ENCODE data around the gene PRPF38B. TPM values are rescaled to one million over a fixed set of nuclear protein-coding genes. Genes with fewer than 3 reads are reported as not detected.
A peak's percentile ranks its signal among the peaks of the same experiment; 100 is the strongest.

The PRPF38B gene
- total RNA-seq, 6 donors from 2014 or later = 28.9 to 81.7 (median 35.5) TPM

DNA sequence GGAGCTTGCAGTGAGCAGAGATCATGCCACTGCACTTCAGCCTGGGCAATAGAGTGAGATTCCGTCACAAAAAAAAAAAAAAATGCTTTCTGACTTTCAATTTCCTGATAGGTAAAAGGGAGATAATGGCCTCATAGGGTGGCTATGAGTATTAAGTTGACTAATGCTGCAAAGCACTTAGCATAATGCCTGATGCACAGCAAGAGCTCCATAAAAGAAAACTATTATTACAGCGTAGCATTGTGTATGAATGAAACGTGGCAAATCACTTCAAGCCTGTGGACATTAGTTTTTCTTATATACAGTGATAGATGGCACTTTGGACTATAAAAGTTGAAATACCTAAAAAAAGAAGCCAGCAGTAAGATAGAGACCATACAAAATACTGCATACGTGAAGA lies 37.4 kb downstream of the PRPF38B start:
- H3K27ac ChIP-seq = no peak overlapping the region
- TF ChIP-seq CTCF (IDR thresholded peaks at IDR 0.05) (no peak), EP300 (IDR thresholded peaks at IDR 0.05) (no peak), POLR2AphosphoS5 (IDR thresholded peaks at IDR 0.05) (no peak), POLR2A (IDR thresholded peaks at IDR 0.05) (no peak)
- WGBS, 2 donors = 87 to 88% methylated on average over 4 of the region's 4 CpGs
- H3K4me3 ChIP-seq = no peak overlapping the region
- DNase-seq (no peak), ATAC-seq (ENCODE audit: low FRiP score in 2 of 2) (no peak)
- H3K36me3 ChIP-seq = no peaks in the 10 kb centered on the region
- no peaks in the 10 kb centered on the region for H3K27me3 ChIP-seq
- H3K4me1 ChIP-seq = no peaks in the 10 kb centered on the region
- H3K9me3 ChIP-seq = no peaks in the 10 kb centered on the region

DNA sequence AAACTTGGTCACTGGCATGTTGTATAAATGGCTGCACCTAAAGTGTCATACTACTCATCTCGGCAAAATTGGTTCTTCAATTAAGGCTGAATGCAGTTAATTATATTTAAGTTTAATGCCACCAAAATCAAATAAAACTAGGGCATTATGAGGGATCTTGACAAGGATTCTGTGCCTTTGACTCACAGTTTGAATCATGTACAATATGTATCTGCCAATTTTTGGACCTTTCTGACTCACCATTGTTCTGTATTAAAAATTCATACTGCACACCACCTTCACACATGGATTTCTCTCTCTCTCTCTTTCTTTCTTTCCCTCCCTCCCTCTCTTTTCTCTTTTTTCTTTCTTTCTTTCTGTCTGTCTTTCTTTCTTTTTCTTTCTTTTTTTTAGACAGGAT lies 40.3 kb downstream of the PRPF38B start:
- TF ChIP-seq EP300 (IDR thresholded peaks at IDR 0.05) (no peak), POLR2AphosphoS5 (IDR thresholded peaks at IDR 0.05) (no peak), POLR2A (IDR thresholded peaks at IDR 0.05) (no peak), CTCF (IDR thresholded peaks at IDR 0.05) (no peak)
- H3K27me3 ChIP-seq = no peaks in the 10 kb centered on the region
- H3K4me3 ChIP-seq = no peak overlapping the region
- 89 to 95% methylated on average over 1 of the region's 1 CpG for WGBS, 2 donors
- no peaks in the 10 kb centered on the region for H3K9me3 ChIP-seq
- H3K27ac ChIP-seq = no peak overlapping the region
- H3K4me1 ChIP-seq = no peaks in the 10 kb centered on the region
- ATAC-seq (ENCODE audit: low FRiP score in 2 of 2) (no peak), DNase-seq (no peak)
- no peaks in the 10 kb centered on the region for H3K36me3 ChIP-seq

GRCh38 chr1:108734171-108734865 lies 42.2 kb downstream of the PRPF38B start:
- Histone ChIP-seq H3K9me3 (no peaks in the 10 kb centered on the region), H3K4me3 (no peak overlapping the region), H3K4me1 (no peaks in the 10 kb centered on the region), H3K27ac (no peak overlapping the region), H3K27me3 (no peaks in the 10 kb centered on the region), H3K36me3 (no peaks in the 10 kb centered on the region)
- DNase-seq = no peak
- ATAC-seq (ENCODE audit: low FRiP score in 2 of 2) = no peak
- TF ChIP-seq POLR2A (IDR thresholded peaks at IDR 0.05) (no peak), CTCF (IDR thresholded peaks at IDR 0.05) (no peak), EP300 (IDR thresholded peaks at IDR 0.05) (no peak), POLR2AphosphoS5 (IDR thresholded peaks at IDR 0.05) (no peak)
- 95% methylated on average over 1 of the region's 1 CpG for WGBS, 2 donors

DNA sequence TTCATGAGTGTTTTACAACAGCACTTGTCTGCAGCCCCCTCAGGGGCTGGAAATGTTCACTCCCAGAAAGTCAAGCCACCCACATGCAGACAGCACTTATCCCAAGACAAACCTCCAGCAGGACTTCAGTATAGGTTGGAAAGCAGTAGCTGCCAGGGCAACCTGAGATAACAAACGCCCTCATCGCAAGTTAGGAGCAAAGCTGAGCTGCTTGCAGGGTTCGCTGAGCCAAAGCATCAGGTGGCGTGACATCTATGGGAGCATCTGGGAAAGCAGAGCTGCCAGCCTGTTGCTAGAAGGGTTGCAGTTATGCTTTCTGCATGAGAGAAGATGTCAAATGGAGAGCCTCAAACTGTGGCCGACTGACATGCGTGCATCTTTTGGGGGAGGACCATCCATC lies 50.1 kb downstream of the PRPF38B start:
- ATAC-seq (ENCODE audit: low FRiP score in 2 of 2) (no peak), DNase-seq (no peak)
- Histone ChIP-seq H3K27ac (no peak overlapping the region), H3K4me3 (no peak overlapping the region), H3K9me3 (no peaks in the 10 kb centered on the region), H3K4me1 (peaks cover 0 to under 1% (median 0%) of the 10 kb centered on the region in 4 donors), H3K27me3 (no peaks in the 10 kb centered on the region), H3K36me3 (no peaks in the 10 kb centered on the region)
- 67 to 79% methylated on average over 6 of the region's 6 CpGs for WGBS, 2 donors
- TF ChIP-seq EP300 (IDR thresholded peaks at IDR 0.05) = no peak
- no peak for TF ChIP-seq CTCF (IDR thresholded peaks at IDR 0.05)
- no peak for TF ChIP-seq POLR2A (IDR thresholded peaks at IDR 0.05)
- TF ChIP-seq POLR2AphosphoS5 (IDR thresholded peaks at IDR 0.05) = no peak

DNA sequence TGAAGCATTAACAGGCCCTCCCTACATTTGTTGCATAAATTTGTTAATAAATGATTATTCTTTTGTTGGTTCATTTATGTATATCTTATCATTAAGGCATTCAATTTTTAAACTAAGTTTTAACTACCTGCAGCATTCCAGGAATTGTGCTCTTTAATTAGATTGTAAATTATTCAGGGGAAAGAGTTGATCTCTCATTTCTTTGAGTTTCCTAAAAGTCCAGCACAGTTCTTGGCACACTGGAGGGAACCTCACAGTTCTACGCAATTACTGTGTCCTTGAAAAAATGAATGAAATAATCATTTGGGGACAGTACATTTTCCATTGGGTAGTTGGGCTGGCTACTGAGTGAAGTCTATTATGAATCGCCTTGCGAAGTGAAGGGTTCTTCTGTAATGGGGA lies 53.9 kb downstream of the PRPF38B start:
- Histone ChIP-seq H3K27ac (peak overlapping the region; percentile 98 to 100 (median 100)), H3K36me3 (no peaks in the 10 kb centered on the region), H3K9me3 (no peaks in the 10 kb centered on the region), H3K4me3 (peak overlapping the region in 1 of 4 donors; percentile 91), H3K4me1 (peaks cover 15 to 24% (median 19%) of the 10 kb centered on the region in 4 donors), H3K27me3 (no peaks in the 10 kb centered on the region)
- WGBS, 2 donors = 44 to 48% methylated on average over 3 of the region's 3 CpGs
- ATAC-seq (ENCODE audit: low FRiP score in 2 of 2) = no peak
- TF ChIP-seq CTCF (IDR thresholded peaks at IDR 0.05) (no peak), POLR2A (IDR thresholded peaks at IDR 0.05) (no peak), EP300 (IDR thresholded peaks at IDR 0.05) (no peak), POLR2AphosphoS5 (IDR thresholded peaks at IDR 0.05) (no peak)
- DNase-seq = no peak
